HL-60 (cell line): Measurements from ENCODE around the gene KCNT2.

ENCODE experiments used
- GABPA ChIP-seq: IDR thresholded peaks from 2 replicates; pipeline ENCODE4 v1.6.1; 2012; ENCODE audit warnings: low read depth
- TF ChIP-seq, protein P1 (sequence below): IDR thresholded peaks from one replicate; pipeline ENCODE4 v1.5.1; 2011; ENCODE audit warnings: low read length, control low read depth, inconsistent platforms; ENCODE audit not compliant: insufficient read depth

DNA sequence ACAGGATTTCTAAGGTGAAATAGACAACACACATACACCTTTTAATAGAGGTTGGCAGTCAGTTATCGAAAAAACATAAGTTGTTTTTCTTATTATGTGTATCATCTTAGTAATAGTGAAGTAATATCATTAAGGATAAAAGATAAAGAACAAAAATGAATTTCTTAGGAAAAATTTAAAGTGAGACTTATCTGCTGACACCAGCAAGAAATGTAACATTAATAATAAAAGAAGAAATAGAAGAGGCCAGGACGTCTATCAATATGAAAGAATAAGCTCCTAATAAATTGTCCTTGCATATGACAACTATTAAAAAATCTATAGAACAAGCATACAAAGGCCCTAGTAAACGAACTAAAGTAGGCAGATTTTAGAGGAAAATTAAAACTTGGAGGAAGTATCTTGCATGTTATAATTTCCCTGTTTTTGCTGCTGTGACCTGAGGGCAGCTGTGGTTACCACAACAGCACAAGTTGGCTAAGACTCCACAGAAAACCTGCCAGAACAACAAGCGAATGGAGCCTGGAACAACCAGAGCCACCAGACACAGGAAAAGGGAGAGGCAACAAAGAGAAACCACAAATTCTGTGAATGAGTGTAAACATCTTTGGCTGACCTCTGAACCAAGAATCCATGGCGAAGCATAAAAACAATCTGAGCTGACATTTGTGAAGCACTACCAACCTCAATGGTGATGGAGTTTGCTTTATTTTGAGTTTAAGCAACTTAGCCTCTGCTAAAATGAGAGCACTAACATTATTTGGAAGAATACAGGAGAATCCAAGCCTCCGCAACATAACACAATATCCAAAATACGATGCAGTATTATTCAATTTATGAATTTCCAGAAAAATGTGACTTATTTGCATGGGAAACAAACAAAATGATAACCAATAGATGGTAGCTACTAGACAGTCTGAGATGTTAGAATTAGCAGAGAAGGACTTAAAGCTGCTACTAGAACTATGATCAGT, 207.5 kb downstream of the KCNT2 start:
- TF ChIP-seq, protein P1, sequence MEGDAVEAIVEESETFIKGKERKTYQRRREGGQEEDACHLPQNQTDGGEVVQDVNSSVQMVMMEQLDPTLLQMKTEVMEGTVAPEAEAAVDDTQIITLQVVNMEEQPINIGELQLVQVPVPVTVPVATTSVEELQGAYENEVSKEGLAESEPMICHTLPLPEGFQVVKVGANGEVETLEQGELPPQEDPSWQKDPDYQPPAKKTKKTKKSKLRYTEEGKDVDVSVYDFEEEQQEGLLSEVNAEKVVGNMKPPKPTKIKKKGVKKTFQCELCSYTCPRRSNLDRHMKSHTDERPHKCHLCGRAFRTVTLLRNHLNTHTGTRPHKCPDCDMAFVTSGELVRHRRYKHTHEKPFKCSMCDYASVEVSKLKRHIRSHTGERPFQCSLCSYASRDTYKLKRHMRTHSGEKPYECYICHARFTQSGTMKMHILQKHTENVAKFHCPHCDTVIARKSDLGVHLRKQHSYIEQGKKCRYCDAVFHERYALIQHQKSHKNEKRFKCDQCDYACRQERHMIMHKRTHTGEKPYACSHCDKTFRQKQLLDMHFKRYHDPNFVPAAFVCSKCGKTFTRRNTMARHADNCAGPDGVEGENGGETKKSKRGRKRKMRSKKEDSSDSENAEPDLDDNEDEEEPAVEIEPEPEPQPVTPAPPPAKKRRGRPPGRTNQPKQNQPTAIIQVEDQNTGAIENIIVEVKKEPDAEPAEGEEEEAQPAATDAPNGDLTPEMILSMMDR: no peak
- no peak for TF ChIP-seq GABPA
